ENCODE data around the gene ZNF700.
"Not testable (repeated sequence)": the region's sequence is repeated elsewhere in the genome, so short reads cannot be mapped to it uniquely, and the experiment has no call there.

ZNF700 gene

GRCh38 chr19:11924886-11925650 lies at the start of gene ZNF700:
ZNF700 (plus strand) TSS chr19:11925107; CDS start chr19:11925211, 104 bp downstream.
- peak; percentile 99 for DNase-seq

- DNase-seq = peak; percentile 47
Observed at GRCh38 chr19:11879687-11880266, 45.1 kb upstream of the ZNF700 start.

- no peak for DNase-seq
Observed at GRCh38 chr19:11880598-11880997, 44.3 kb upstream of the ZNF700 start.

GRCh38 chr19:11881151-11881800 lies 43.6 kb upstream of the ZNF700 start:
- DNase-seq = peak; percentile 70

GRCh38 chr19:11882606-11883005 lies 42.3 kb upstream of the ZNF700 start:
- no peak for DNase-seq

GRCh38 chr19:11887234-11887610 lies 37.7 kb upstream of the ZNF700 start:
- DNase-seq = no peak

- DNase-seq = peak; percentile 93
Observed at GRCh38 chr19:11887611-11888531, 37.0 kb upstream of the ZNF700 start, which contains the start of gene ZNF69. ZNF69 (plus strand) TSS chr19:11887782; CDS start chr19:11887924, 142 bp downstream.

GRCh38 chr19:11889901-11890300 lies 35.0 kb upstream of the ZNF700 start:
- DNase-seq = not testable (repeated sequence)

GRCh38 chr19:11890634-11891033 lies 34.3 kb upstream of the ZNF700 start:
- no peak for DNase-seq

GRCh38 chr19:11894851-11895250 lies 30.1 kb upstream of the ZNF700 start:
- no peak for DNase-seq

- DNase-seq = no peak
Observed at GRCh38 chr19:11902228-11902627, 22.7 kb upstream of the ZNF700 start.

- no peak for DNase-seq
Observed at GRCh38 chr19:11905928-11906327, 19.0 kb upstream of the ZNF700 start.

GRCh38 chr19:11911937-11912336 lies 13.0 kb upstream of the ZNF700 start:
- not testable (repeated sequence) for DNase-seq

- DNase-seq = not testable (repeated sequence)
Observed at GRCh38 chr19:11914417-11915051, 10.4 kb upstream of the ZNF700 start.

GRCh38 chr19:11921852-11922495 lies 2.9 kb upstream of the ZNF700 start:
- no peak for DNase-seq

- not testable (repeated sequence) for DNase-seq
Observed at GRCh38 chr19:11925651-11926187, 812 bp downstream of the ZNF700 start.

GRCh38 chr19:11927227-11927626 lies 2.3 kb downstream of the ZNF700 start:
- DNase-seq = no peak

GRCh38 chr19:11931051-11931450 lies 6.1 kb downstream of the ZNF700 start:
- DNase-seq = no peak

GRCh38 chr19:11931513-11931912 lies 6.6 kb downstream of the ZNF700 start:
- DNase-seq = no peak

- DNase-seq = not testable (repeated sequence)
Observed at GRCh38 chr19:11935829-11936228, 10.9 kb downstream of the ZNF700 start.

- DNase-seq = not testable (repeated sequence)
Observed at GRCh38 chr19:11938383-11938782, 13.5 kb downstream of the ZNF700 start.

Measured in NCI-H146 (cell line).